Measurements from ENCODE around the gene ELFN1.

The ELFN1 gene

GRCh38 chr7:1678571-1679325, 8.7 kb downstream of the ELFN1 start:
- Histone ChIP-seq H3K36me3 (ENCODE audit: control insufficient read depth, insufficient read depth, low read length) (no peaks in the 10 kb centered on the region), H3K27me3 (ENCODE audit: control insufficient read depth, insufficient read depth, low read length) (no peaks in the 10 kb centered on the region), H3K9me3 (ENCODE audit: control insufficient read depth, insufficient read depth, low read length) (peaks cover 3% of the 10 kb centered on the region; the same call in 1 of the 2 replicates), H3K9ac (ENCODE audit: low read depth, low read length) (no peak overlapping the region), H3K4me1 (ENCODE audit: control insufficient read depth, insufficient read depth, low read length) (no peaks in the 10 kb centered on the region), H3K27ac (ENCODE audit: low read depth, low read length) (no peak overlapping the region), H3K4me3 (ENCODE audit: low read depth, low read length) (no peak overlapping the region)

GRCh38 chr7:1679326-1679965, 9.4 kb downstream of the ELFN1 start:
- H3K27me3 ChIP-seq (ENCODE audit: control insufficient read depth, insufficient read depth, low read length) = no peaks in the 10 kb centered on the region

GRCh38 chr7:1679966-1680730, 10.1 kb downstream of the ELFN1 start:
- no peaks in the 10 kb centered on the region for H3K36me3 ChIP-seq (ENCODE audit: control insufficient read depth, insufficient read depth, low read length)
- H3K4me1 ChIP-seq (ENCODE audit: control insufficient read depth, insufficient read depth, low read length) = no peaks in the 10 kb centered on the region
- peaks cover 7% of the 10 kb centered on the region; the same call in 1 of the 2 replicates for H3K9me3 ChIP-seq (ENCODE audit: control insufficient read depth, insufficient read depth, low read length)
- no peak overlapping the region for H3K4me3 ChIP-seq (ENCODE audit: low read depth, low read length)
- H3K27ac ChIP-seq (ENCODE audit: low read depth, low read length) = no peak overlapping the region
- H3K9ac ChIP-seq (ENCODE audit: low read depth, low read length) = no peak overlapping the region
- H3K27me3 ChIP-seq (ENCODE audit: control insufficient read depth, insufficient read depth, low read length) = no peaks in the 10 kb centered on the region

More at GRCh38 chr7:1679326-1679965, 9.4 kb downstream of the ELFN1 start:
- H3K9me3 ChIP-seq (ENCODE audit: control insufficient read depth, insufficient read depth, low read length) = peaks cover 6% of the 10 kb centered on the region; the same call in 1 of the 2 replicates
- no peak overlapping the region for H3K9ac ChIP-seq (ENCODE audit: low read depth, low read length)
- H3K27ac ChIP-seq (ENCODE audit: low read depth, low read length) = no peak overlapping the region
- H3K36me3 ChIP-seq (ENCODE audit: control insufficient read depth, insufficient read depth, low read length) = no peaks in the 10 kb centered on the region
- H3K4me1 ChIP-seq (ENCODE audit: control insufficient read depth, insufficient read depth, low read length) = no peaks in the 10 kb centered on the region
- no peak overlapping the region for H3K4me3 ChIP-seq (ENCODE audit: low read depth, low read length)

GRCh38 chr7:1681581-1681980, 11.5 kb downstream of the ELFN1 start:
- Histone ChIP-seq H3K27ac (ENCODE audit: low read depth, low read length) (no peak overlapping the region), H3K4me3 (ENCODE audit: low read depth, low read length) (no peak overlapping the region), H3K9me3 (ENCODE audit: control insufficient read depth, insufficient read depth, low read length) (peaks cover 7% of the 10 kb centered on the region; the same call in 1 of the 2 replicates), H3K9ac (ENCODE audit: low read depth, low read length) (no peak overlapping the region), H3K27me3 (ENCODE audit: control insufficient read depth, insufficient read depth, low read length) (no peaks in the 10 kb centered on the region), H3K36me3 (ENCODE audit: control insufficient read depth, insufficient read depth, low read length) (no peaks in the 10 kb centered on the region), H3K4me1 (ENCODE audit: control insufficient read depth, insufficient read depth, low read length) (no peaks in the 10 kb centered on the region)

- H3K9me3 ChIP-seq (ENCODE audit: control insufficient read depth, insufficient read depth, low read length) = peaks cover 7% of the 10 kb centered on the region; the same call in 1 of the 2 replicates
These were observed 15.0 kb downstream of the ELFN1 start for GRCh38 chr7:1685000-1685624.

GRCh38 chr7:1688542-1688941, 18.5 kb downstream of the ELFN1 start:
- H3K36me3 ChIP-seq (ENCODE audit: control insufficient read depth, insufficient read depth, low read length) = no peaks in the 10 kb centered on the region
- no peak overlapping the region for H3K27ac ChIP-seq (ENCODE audit: low read depth, low read length)
- peaks cover 4% of the 10 kb centered on the region; the same call in 1 of the 2 replicates for H3K9me3 ChIP-seq (ENCODE audit: control insufficient read depth, insufficient read depth, low read length)
- H3K9ac ChIP-seq (ENCODE audit: low read depth, low read length) = no peak overlapping the region
- H3K4me1 ChIP-seq (ENCODE audit: control insufficient read depth, insufficient read depth, low read length) = no peaks in the 10 kb centered on the region
- H3K4me3 ChIP-seq (ENCODE audit: low read depth, low read length) = no peak overlapping the region
- H3K27me3 ChIP-seq (ENCODE audit: control insufficient read depth, insufficient read depth, low read length) = no peaks in the 10 kb centered on the region

More at GRCh38 chr7:1685000-1685624, 15.0 kb downstream of the ELFN1 start:
- Histone ChIP-seq H3K36me3 (ENCODE audit: control insufficient read depth, insufficient read depth, low read length) (no peaks in the 10 kb centered on the region), H3K27ac (ENCODE audit: low read depth, low read length) (no peak overlapping the region), H3K4me3 (ENCODE audit: low read depth, low read length) (no peak overlapping the region), H3K4me1 (ENCODE audit: control insufficient read depth, insufficient read depth, low read length) (no peaks in the 10 kb centered on the region), H3K27me3 (ENCODE audit: control insufficient read depth, insufficient read depth, low read length) (no peaks in the 10 kb centered on the region), H3K9ac (ENCODE audit: low read depth, low read length) (no peak overlapping the region)

- no peak overlapping the region for H3K27ac ChIP-seq (ENCODE audit: low read depth, low read length)
- no peaks in the 10 kb centered on the region for H3K36me3 ChIP-seq (ENCODE audit: control insufficient read depth, insufficient read depth, low read length)
- H3K4me1 ChIP-seq (ENCODE audit: control insufficient read depth, insufficient read depth, low read length) = no peaks in the 10 kb centered on the region
These were observed 19.2 kb downstream of the ELFN1 start for GRCh38 chr7:1689311-1689710.

GRCh38 chr7:1690359-1690958, 20.4 kb downstream of the ELFN1 start:
- no peaks in the 10 kb centered on the region for H3K27me3 ChIP-seq (ENCODE audit: control insufficient read depth, insufficient read depth, low read length)
- no peak overlapping the region for H3K4me3 ChIP-seq (ENCODE audit: low read depth, low read length)
- H3K9ac ChIP-seq (ENCODE audit: low read depth, low read length) = no peak overlapping the region
- no peak overlapping the region for H3K27ac ChIP-seq (ENCODE audit: low read depth, low read length)
- H3K4me1 ChIP-seq (ENCODE audit: control insufficient read depth, insufficient read depth, low read length) = no peaks in the 10 kb centered on the region
- no peaks in the 10 kb centered on the region for H3K36me3 ChIP-seq (ENCODE audit: control insufficient read depth, insufficient read depth, low read length)
- no peaks in the 10 kb centered on the region for H3K9me3 ChIP-seq (ENCODE audit: control insufficient read depth, insufficient read depth, low read length)

More at GRCh38 chr7:1689311-1689710, 19.2 kb downstream of the ELFN1 start:
- no peak overlapping the region for H3K9ac ChIP-seq (ENCODE audit: low read depth, low read length)
- H3K4me3 ChIP-seq (ENCODE audit: low read depth, low read length) = no peak overlapping the region
- H3K27me3 ChIP-seq (ENCODE audit: control insufficient read depth, insufficient read depth, low read length) = no peaks in the 10 kb centered on the region
- peaks cover 2% of the 10 kb centered on the region; the same call in 1 of the 2 replicates for H3K9me3 ChIP-seq (ENCODE audit: control insufficient read depth, insufficient read depth, low read length)

- Histone ChIP-seq H3K27ac (ENCODE audit: low read depth, low read length) (no peak overlapping the region), H3K36me3 (ENCODE audit: control insufficient read depth, insufficient read depth, low read length) (no peaks in the 10 kb centered on the region), H3K4me3 (ENCODE audit: low read depth, low read length) (no peak overlapping the region), H3K9ac (ENCODE audit: low read depth, low read length) (no peak overlapping the region), H3K27me3 (ENCODE audit: control insufficient read depth, insufficient read depth, low read length) (no peaks in the 10 kb centered on the region), H3K9me3 (ENCODE audit: control insufficient read depth, insufficient read depth, low read length) (no peaks in the 10 kb centered on the region), H3K4me1 (ENCODE audit: control insufficient read depth, insufficient read depth, low read length) (no peaks in the 10 kb centered on the region)
These were observed 21.0 kb downstream of the ELFN1 start for GRCh38 chr7:1691096-1691495.
